ENCODE results near the gene DCC. TPM values are rescaled to one million over a fixed set of nuclear protein-coding genes. Genes with fewer than 3 reads are reported as not detected.

Gene DCC
- total and polyA plus RNA-seq, 12 donors = under 0.01 to 0.89 (median 0.09) TPM; not detected in 8

DNA sequence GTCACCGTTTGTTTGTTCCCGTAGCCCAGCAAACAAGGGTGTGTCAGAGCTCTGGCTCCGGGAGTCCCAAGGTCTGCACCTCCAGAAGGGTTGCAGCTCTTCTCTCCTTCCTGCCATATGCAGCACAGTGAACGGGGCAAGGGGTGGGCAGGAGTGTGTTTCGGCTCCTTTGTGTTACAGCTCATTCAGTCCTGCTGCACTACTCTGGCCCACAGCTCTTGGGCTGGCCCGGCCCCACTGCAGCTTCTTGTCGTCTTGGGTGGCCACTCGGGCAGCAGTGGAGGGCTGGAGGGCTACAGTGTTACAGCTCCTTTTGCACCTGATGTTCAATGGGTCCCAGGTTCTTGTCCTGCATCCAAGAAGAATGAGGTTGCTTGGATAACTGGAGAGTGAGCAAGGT is 408.3 kb downstream of the DCC start:
- H3K4me1 ChIP-seq = no peaks in the 10 kb centered on the region
- no peak overlapping the region for H3K27ac ChIP-seq
- ATAC-seq (no peak), DNase-seq (no peak)
- H3K27me3 ChIP-seq = peaks cover 0 to 5% (median 0%) of the 10 kb centered on the region in 7 donors
- H3K36me3 ChIP-seq = no peaks in the 10 kb centered on the region
- TF ChIP-seq, protein P1, sequence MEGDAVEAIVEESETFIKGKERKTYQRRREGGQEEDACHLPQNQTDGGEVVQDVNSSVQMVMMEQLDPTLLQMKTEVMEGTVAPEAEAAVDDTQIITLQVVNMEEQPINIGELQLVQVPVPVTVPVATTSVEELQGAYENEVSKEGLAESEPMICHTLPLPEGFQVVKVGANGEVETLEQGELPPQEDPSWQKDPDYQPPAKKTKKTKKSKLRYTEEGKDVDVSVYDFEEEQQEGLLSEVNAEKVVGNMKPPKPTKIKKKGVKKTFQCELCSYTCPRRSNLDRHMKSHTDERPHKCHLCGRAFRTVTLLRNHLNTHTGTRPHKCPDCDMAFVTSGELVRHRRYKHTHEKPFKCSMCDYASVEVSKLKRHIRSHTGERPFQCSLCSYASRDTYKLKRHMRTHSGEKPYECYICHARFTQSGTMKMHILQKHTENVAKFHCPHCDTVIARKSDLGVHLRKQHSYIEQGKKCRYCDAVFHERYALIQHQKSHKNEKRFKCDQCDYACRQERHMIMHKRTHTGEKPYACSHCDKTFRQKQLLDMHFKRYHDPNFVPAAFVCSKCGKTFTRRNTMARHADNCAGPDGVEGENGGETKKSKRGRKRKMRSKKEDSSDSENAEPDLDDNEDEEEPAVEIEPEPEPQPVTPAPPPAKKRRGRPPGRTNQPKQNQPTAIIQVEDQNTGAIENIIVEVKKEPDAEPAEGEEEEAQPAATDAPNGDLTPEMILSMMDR (IDR thresholded peaks at IDR 0.05) = no peak
- WGBS, 2 donors = 86 to 91% methylated on average over 8 of the region's 8 CpGs
- intact Hi-C loops (cut with DNase I) = no loop called here
- no peak overlapping the region for H3K4me3 ChIP-seq
- H3K9me3 ChIP-seq = no peaks in the 10 kb centered on the region

DNA sequence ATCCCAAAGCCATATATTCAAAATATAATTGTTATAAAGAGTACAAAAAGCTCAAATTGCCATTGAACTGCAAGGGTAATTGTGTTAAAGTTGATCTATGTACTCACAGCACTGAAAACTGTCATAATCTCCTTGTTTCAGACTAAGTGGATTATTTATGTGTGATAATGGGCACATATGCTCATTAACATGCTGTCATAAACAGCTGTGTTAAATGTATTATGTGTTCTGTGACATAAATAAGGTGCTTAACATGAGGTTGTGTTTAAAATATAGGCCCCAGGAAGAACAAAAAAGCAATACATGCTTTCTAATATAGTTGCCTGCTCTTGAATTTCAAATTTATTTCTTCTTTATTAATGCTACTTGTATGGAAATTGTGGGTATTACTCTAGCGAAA is 409.5 kb downstream of the DCC start:
- 74 to 78% methylated on average over 1 of the region's 1 CpG for WGBS, 2 donors
- no peak overlapping the region for H3K4me3 ChIP-seq
- H3K4me1 ChIP-seq = no peaks in the 10 kb centered on the region
- no peak for DNase-seq
- TF ChIP-seq, protein P1 (IDR thresholded peaks at IDR 0.05) = no peak
- intact Hi-C loops (cut with DNase I) = no loop called here
- no peak overlapping the region for H3K27ac ChIP-seq
- H3K36me3 ChIP-seq = no peaks in the 10 kb centered on the region
- ATAC-seq = no peak
- H3K9me3 ChIP-seq = peaks cover 0 to 7% (median 0%) of the 10 kb centered on the region in 11 donors
- H3K27me3 ChIP-seq = no peaks in the 10 kb centered on the region

GRCh38 chr18:52750995-52751394 is 411.0 kb downstream of the DCC start:
- no peaks in the 10 kb centered on the region for H3K4me1 ChIP-seq
- no peaks in the 10 kb centered on the region for H3K36me3 ChIP-seq
- no peak overlapping the region for H3K4me3 ChIP-seq
- no peak overlapping the region for H3K27ac ChIP-seq
- ATAC-seq (no peak), DNase-seq (no peak)
- intact Hi-C loops (cut with DNase I) = no loop called here
- H3K27me3 ChIP-seq = no peaks in the 10 kb centered on the region
- peaks cover 0 to 7% (median 0%) of the 10 kb centered on the region in 11 donors for H3K9me3 ChIP-seq
- TF ChIP-seq, protein P1 (IDR thresholded peaks at IDR 0.05) = no peak
- 61 to 68% methylated on average over 2 of the region's 2 CpGs for WGBS, 2 donors

DNA sequence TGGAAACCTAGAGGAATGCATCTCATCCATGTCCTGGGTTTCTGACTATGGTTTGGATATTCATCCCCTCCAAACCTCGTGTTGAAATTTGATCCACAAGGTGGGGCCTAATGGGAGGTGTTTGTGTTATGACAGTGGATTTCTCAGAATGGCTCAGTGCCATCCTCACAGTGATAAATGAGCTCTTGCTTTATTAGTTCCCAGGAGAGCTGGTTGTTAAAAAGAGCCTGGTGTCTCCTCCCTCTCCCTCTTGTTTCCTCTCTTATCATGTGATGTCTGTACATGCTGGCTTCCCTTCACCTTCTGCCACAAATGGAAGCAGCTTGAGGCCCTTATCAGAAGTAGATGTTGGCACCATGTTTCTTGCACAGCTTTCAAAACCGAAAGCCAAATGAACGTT is 424.3 kb downstream of the DCC start:
- WGBS, 2 donors = 13 to 22% methylated on average over 3 of the region's 3 CpGs
- H3K27ac ChIP-seq = no peak overlapping the region
- H3K4me1 ChIP-seq = no peaks in the 10 kb centered on the region
- H3K27me3 ChIP-seq = no peaks in the 10 kb centered on the region
- H3K9me3 ChIP-seq = peaks cover 0 to 18% (median 0%) of the 10 kb centered on the region in 11 donors
- DNase-seq = no peak
- ATAC-seq = no peak
- no peak overlapping the region for H3K4me3 ChIP-seq
- intact Hi-C loops (cut with DNase I) = no loop called here
- no peaks in the 10 kb centered on the region for H3K36me3 ChIP-seq
- TF ChIP-seq, protein P1 (IDR thresholded peaks at IDR 0.05) = no peak
